H4 (cell line): ENCODE measurements around the gene RAI1. TPM values are rescaled to one million over a fixed set of nuclear protein-coding genes. Genes with fewer than 3 reads are reported as not detected.

ENCODE experiments used
- DNase-seq: peaks from one replicate; pipeline ENCODE4 v3.0.0-alpha.2; 2015; ENCODE audit warnings: low spot score
- total RNA-seq: library from RNA; depleted of rRNA; stranded (reverse); fragments of >200 nt; shearing (Covaris generic); gene quantifications from 2 replicates; pipeline ENCODE4 v1.2.3, GENCODE V29; 2014

Gene RAI1
- total RNA-seq, 1 experiment from 2014 or later, result 2.4 TPM

GRCh38 chr17:17719199-17719940, 38.1 kb downstream of the RAI1 start:
- no peak for DNase-seq

GRCh38 chr17:17719966-17720543, 38.8 kb downstream of the RAI1 start:
- DNase-seq, result no peak

- DNase-seq, result no peak
Observed at GRCh38 chr17:17721140-17721668, 39.9 kb downstream of the RAI1 start.

- DNase-seq, result no peak
Observed at GRCh38 chr17:17722081-17722905, 41.0 kb downstream of the RAI1 start.

GRCh38 chr17:17722906-17723353, 41.7 kb downstream of the RAI1 start:
- DNase-seq, result no peak

GRCh38 chr17:17723354-17724261, 42.4 kb downstream of the RAI1 start:
- DNase-seq, result no peak

- no peak for DNase-seq
Observed at GRCh38 chr17:17724307-17725010, 43.2 kb downstream of the RAI1 start.

- no peak for DNase-seq
Observed at GRCh38 chr17:17725011-17725751, 43.9 kb downstream of the RAI1 start.

- DNase-seq, result no peak
Observed at GRCh38 chr17:17725752-17726457, 44.6 kb downstream of the RAI1 start.

- no peak for DNase-seq
Observed at GRCh38 chr17:17726458-17727060, 45.3 kb downstream of the RAI1 start.

GRCh38 chr17:17727111-17727659, 45.9 kb downstream of the RAI1 start:
- DNase-seq, result no peak

- no peak for DNase-seq
Observed at GRCh38 chr17:17728146-17728545, 46.9 kb downstream of the RAI1 start.

GRCh38 chr17:17728550-17729251, 47.4 kb downstream of the RAI1 start:
- no peak for DNase-seq

GRCh38 chr17:17729620-17730249, 48.5 kb downstream of the RAI1 start:
- no peak for DNase-seq

GRCh38 chr17:17730250-17730935, 49.1 kb downstream of the RAI1 start:
- DNase-seq, result no peak

GRCh38 chr17:17732444-17732843, 51.2 kb downstream of the RAI1 start:
- DNase-seq, result no peak
